Measurements from ENCODE around the gene TGFBR1.

GRCh38 chr9:99060621-99061020 is 44.3 kb upstream of the TGFBR1 start:
- TF ChIP-seq POLR2AphosphoS5 (IDR thresholded peaks at IDR 0.05; ENCODE audit: low read depth, low read length) (no peak), MAX (IDR thresholded peaks at IDR 0.05; ENCODE audit: low read depth) (no peak), MEF2A (IDR thresholded peaks at IDR 0.05; ENCODE audit: borderline replicate concordance, low read depth) (no peak), MXI1 (IDR thresholded peaks at IDR 0.05; ENCODE audit: low read depth, low read length) (no peak), FOXM1 (IDR thresholded peaks at IDR 0.05; ENCODE audit: low read depth) (no peak), CTCF (IDR thresholded peaks at IDR 0.05) (no peak), SMC3 (IDR thresholded peaks at IDR 0.05; ENCODE audit: low read depth, low read length) (no peak), EZH2phosphoT487 (IDR thresholded peaks at IDR 0.05; ENCODE audit: borderline replicate concordance, low read depth) (no peak)
